GM19099 (cell line): ENCODE results near the gene AZU1.

Experiments used
- POLR2A ChIP-seq: IDR thresholded peaks from 3 replicates; pipeline ENCODE4 v1.6.1; 2011; ENCODE audit warnings: low read depth; ENCODE audit not compliant: insufficient read length; ENCODE audit errors: extremely low read depth

The AZU1 gene

DNA sequence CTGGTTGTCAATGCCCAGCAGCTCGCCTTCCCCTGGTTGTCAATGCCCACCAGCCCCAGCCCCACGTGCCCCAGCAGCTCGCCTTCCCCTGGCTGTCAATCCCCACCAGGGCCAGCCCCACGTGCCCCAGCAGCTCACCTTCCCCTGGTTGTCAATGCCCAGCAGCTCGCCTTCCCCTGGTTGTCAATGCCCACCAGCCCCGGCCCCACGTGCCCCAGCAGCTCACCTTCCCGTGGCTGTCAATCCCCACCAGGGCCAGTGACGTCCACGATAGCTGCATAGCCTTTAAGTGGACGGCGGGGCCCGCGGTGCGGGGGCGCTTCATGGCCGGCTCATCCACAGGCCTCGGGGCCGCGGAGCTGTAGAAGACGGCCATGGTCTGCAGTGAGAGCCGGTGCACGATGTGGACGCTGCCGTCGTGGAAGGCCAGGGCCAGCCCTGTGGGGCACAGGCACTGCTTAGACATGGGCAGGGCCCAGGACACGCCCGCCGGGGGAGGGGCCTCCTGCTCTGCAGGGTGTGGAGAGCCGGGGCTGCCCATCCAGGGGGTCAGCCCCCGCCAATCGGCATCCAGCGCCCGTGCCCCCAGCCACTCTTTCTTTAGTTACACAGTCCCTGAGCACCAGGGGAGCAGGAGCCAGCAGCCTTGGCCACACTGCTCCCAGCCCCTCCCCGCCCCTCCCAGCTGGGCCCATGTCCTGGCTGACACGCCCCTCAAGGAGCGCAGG lies 52.2 kb downstream of the AZU1 start:
- TF ChIP-seq POLR2A = no peak
